ENCODE measurements around the gene CYP4F22. TPM values are rescaled to one million over a fixed set of nuclear protein-coding genes. Genes with fewer than 3 reads are reported as not detected.

CYP4F22 gene
- total and polyA plus RNA-seq, 9 of the 15 experiments (the other 6 are each of a cell fraction or from before 2014, with no cell fraction given) = not detected

DNA sequence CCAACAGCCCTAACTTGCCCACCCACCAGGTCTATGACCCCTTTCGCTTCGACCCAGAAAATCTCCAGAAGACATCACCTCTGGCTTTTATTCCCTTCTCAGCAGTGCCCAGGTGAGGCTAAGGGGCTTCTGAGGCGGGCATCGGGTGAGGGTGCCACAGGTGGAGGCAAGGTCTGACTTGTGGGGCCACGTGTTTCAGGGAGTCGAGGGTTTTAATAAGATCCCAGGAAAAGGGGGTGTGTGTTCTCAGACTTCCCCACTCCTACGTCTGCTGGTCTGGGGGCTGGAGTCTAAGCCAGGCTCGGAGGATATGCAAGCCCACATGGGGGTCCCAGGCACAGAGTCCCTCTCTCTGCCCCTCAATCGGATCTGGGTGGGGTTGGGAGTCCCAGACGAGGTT, 75.8 kb downstream of the CYP4F22 start:
- Histone ChIP-seq H3K9me3 (replicated peaks; ENCODE audit: control insufficient read depth, insufficient read depth, low read depth, low read length) (no peaks in the 10 kb centered on the region), H3K36me3 (ENCODE audit: control insufficient read depth, insufficient read depth, low read length) (no peaks in the 10 kb centered on the region), H2AFZ (ENCODE audit: low read depth, low read length) (no peak overlapping the region), H3K9ac (ENCODE audit: insufficient read depth in 1 of 2, low read depth in 2 of 2, low read length in 2 of 2) (no peak overlapping the region), H3K9me1 (ENCODE audit: control insufficient read depth, insufficient read depth, low read length) (no peaks in the 10 kb centered on the region), H3K27ac (ENCODE audit: extremely low read depth, low read depth, low read length) (no peak overlapping the region), H4K20me1 (replicated peaks; ENCODE audit: control insufficient read depth, insufficient read depth, low read length) (peaks cover 5% of the 10 kb centered on the region; the same call in 1 of the 2 replicates), H3K4me1 (replicated peaks in 1 of 2; ENCODE audit: control insufficient read depth in 2 of 2, insufficient read depth in 2 of 2, low read length in 2 of 2) (peaks cover 0 to 6% of the 10 kb centered on the region in 2 experiments; a peak in 1 of 5 replicates), H3K4me3 (no peak overlapping the region), H3K4me2 (ENCODE audit: insufficient read depth, low read length) (no peak overlapping the region), H3K79me2 (ENCODE audit: control insufficient read depth, insufficient read depth, low read length) (no peaks in the 10 kb centered on the region), H3K27me3 (ENCODE audit: control insufficient read depth in 2 of 2, insufficient read depth in 2 of 2, low read length in 2 of 2) (peaks cover 3 to 19% of the 10 kb centered on the region in 2 experiments; a peak in 3 of 5 replicates)
- in situ Hi-C loops (cut with MboI) = no loop called here
- FAIRE-seq (no peak), DNase-seq (ENCODE audit: extremely low read depth in 1 of 4, low spot score in 3 of 4) (no peak), ATAC-seq (no peak)
- ChIA-PET CTCF (ENCODE audit: low intra/inter-chr PET ratio) (interaction anchor here (1.0 to 1.3 kb wide), 3 partner anchors 285 to 599 kb away, joined by 3 to 5 read pairs (median 4); no protein-coding TSS in a partner anchor), POLR2A (no interaction called here)
- BruUV-seq (replicated peaks) = no TSS peak
- intact Hi-C loops (cut with micrococcal nuclease) = no loop called here
- WGBS (ENCODE audit: insufficient coverage, low coverage, missing lambda C conversion rate) = 8% methylated on average over 8 of the region's 10 CpGs
- TF ChIP-seq MYBL2 (IDR thresholded peaks at IDR 0.05; ENCODE audit: low read depth) = no peak
- TF ChIP-seq MYBL2 (CRISPR knock-in tag; IDR thresholded peaks at IDR 0.05; ENCODE audit: borderline replicate concordance) = no peak
- no peak for TF ChIP-seq BMI1 (IDR thresholded peaks at IDR 0.05; ENCODE audit: low read length)
- no peak for TF ChIP-seq E2F8 (IDR thresholded peaks at IDR 0.05; ENCODE audit: low read depth, partially characterized antibody)
- TF ChIP-seq ZNF830 (CRISPR knock-in tag; IDR thresholded peaks at IDR 0.05) = no peak
- no peak for TF ChIP-seq HOXB6 (CRISPR knock-in tag; IDR thresholded peaks at IDR 0.05; ENCODE audit: borderline replicate concordance)
- TF ChIP-seq, protein P1, sequence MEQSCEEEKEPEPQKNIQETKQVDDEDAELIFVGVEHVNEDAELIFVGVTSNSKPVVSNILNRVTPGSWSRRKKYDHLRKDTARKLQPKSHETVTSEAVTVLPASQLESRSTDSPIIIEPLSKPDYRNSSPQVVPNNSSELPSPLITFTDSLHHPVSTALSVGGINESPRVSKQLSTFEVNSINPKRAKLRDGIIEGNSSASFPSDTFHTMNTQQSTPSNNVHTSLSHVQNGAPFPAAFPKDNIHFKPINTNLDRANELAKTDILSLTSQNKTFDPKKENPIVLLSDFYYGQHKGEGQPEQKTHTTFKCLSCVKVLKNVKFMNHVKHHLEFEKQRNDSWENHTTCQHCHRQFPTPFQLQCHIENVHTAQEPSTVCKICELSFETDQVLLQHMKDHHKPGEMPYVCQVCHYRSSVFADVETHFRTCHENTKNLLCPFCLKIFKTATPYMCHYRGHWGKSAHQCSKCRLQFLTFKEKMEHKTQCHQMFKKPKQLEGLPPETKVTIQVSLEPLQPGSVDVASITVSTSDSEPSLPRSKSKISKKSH (CRISPR knock-in tag; IDR thresholded peaks at IDR 0.05) = no peak
- TF ChIP-seq POLR2A (conservative IDR thresholded peaks at IDR 0.05) = no peak
- TF ChIP-seq MBD2 (IDR thresholded peaks at IDR 0.05; ENCODE audit: borderline replicate concordance, low read depth) = no peak
- TF ChIP-seq ZNF764 (CRISPR knock-in tag; IDR thresholded peaks at IDR 0.05; ENCODE audit: low read depth) = no peak
- TF ChIP-seq CBX5 (IDR thresholded peaks at IDR 0.05; ENCODE audit: borderline replicate concordance, low read depth) = no peak
- no peak for TF ChIP-seq NFYB (IDR thresholded peaks at IDR 0.05; ENCODE audit: extremely low read depth, insufficient read length)
- no peak for TF ChIP-seq ZNF444 (CRISPR knock-in tag; IDR thresholded peaks at IDR 0.05)
- TF ChIP-seq MCM2 (IDR thresholded peaks at IDR 0.05; ENCODE audit: low read depth) = no peak
- no peak for TF ChIP-seq MTA3 (IDR thresholded peaks at IDR 0.05; ENCODE audit: borderline replicate concordance)
- no peak for TF ChIP-seq TBP (optimal IDR thresholded peaks at IDR 0.05; ENCODE audit: low read depth, low read length)
- TF ChIP-seq, protein P2, sequence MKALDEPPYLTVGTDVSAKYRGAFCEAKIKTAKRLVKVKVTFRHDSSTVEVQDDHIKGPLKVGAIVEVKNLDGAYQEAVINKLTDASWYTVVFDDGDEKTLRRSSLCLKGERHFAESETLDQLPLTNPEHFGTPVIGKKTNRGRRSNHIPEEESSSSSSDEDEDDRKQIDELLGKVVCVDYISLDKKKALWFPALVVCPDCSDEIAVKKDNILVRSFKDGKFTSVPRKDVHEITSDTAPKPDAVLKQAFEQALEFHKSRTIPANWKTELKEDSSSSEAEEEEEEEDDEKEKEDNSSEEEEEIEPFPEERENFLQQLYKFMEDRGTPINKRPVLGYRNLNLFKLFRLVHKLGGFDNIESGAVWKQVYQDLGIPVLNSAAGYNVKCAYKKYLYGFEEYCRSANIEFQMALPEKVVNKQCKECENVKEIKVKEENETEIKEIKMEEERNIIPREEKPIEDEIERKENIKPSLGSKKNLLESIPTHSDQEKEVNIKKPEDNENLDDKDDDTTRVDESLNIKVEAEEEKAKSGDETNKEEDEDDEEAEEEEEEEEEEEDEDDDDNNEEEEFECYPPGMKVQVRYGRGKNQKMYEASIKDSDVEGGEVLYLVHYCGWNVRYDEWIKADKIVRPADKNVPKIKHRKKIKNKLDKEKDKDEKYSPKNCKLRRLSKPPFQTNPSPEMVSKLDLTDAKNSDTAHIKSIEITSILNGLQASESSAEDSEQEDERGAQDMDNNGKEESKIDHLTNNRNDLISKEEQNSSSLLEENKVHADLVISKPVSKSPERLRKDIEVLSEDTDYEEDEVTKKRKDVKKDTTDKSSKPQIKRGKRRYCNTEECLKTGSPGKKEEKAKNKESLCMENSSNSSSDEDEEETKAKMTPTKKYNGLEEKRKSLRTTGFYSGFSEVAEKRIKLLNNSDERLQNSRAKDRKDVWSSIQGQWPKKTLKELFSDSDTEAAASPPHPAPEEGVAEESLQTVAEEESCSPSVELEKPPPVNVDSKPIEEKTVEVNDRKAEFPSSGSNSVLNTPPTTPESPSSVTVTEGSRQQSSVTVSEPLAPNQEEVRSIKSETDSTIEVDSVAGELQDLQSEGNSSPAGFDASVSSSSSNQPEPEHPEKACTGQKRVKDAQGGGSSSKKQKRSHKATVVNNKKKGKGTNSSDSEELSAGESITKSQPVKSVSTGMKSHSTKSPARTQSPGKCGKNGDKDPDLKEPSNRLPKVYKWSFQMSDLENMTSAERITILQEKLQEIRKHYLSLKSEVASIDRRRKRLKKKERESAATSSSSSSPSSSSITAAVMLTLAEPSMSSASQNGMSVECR (CRISPR knock-in tag; IDR thresholded peaks at IDR 0.05) = no peak

Measured in K562 (cell line).